Measurements from ENCODE around the gene SLC35D2. TPM values are rescaled to one million over a fixed set of nuclear protein-coding genes. Genes with fewer than 3 reads are reported as not detected.

SLC35D2 gene
- total RNA-seq, 4 donors from 2014 or later = 5.6 to 38.5 (median 21.0) TPM

GRCh38 chr9:96423322-96423984 is 39.9 kb upstream of the SLC35D2 start:
- no peak for DNase-seq
- Histone ChIP-seq H3K27ac (no peak overlapping the region), H3K36me3 (no peaks in the 10 kb centered on the region), H3K9me3 (no peaks in the 10 kb centered on the region), H3K4me3 (no peak overlapping the region), H3K27me3 (no peaks in the 10 kb centered on the region), H3K4me1 (peaks cover 0 to 6% of the 10 kb centered on the region in 2 donors)
- intact Hi-C loops (cut with DNase I; ENCODE audit: low total_unique reads) = no loop called here
- TF ChIP-seq CTCF (IDR thresholded peaks at IDR 0.05) = no peak

GRCh38 chr9:96420468-96421219 is 37.1 kb upstream of the SLC35D2 start:
- DNase-seq = peak in 1 of 2 donors; percentile 41
- intact Hi-C loops (cut with DNase I; ENCODE audit: low total_unique reads) = no loop called here

GRCh38 chr9:96419691-96419969 is 36.1 kb upstream of the SLC35D2 start:
- Histone ChIP-seq H3K9me3 (no peaks in the 10 kb centered on the region), H3K27ac (peak overlapping the region; percentile 99), H3K36me3 (no peaks in the 10 kb centered on the region), H3K27me3 (no peaks in the 10 kb centered on the region), H3K4me1 (peaks cover 0 to 6% of the 10 kb centered on the region in 2 donors), H3K4me3 (peak overlapping the region in 1 of 2 donors; percentile 81)
- intact Hi-C loops (cut with DNase I; ENCODE audit: low total_unique reads) = no loop called here
- DNase-seq = no peak
- TF ChIP-seq CTCF (IDR thresholded peaks at IDR 0.05) = no peak
- TF ChIP-seq POLR2A (IDR thresholded peaks at IDR 0.05) = no peak

More at GRCh38 chr9:96420468-96421219, 37.1 kb upstream of the SLC35D2 start:
- H3K36me3 ChIP-seq = no peaks in the 10 kb centered on the region
- H3K27ac ChIP-seq = peak overlapping the region; percentile 99
- TF ChIP-seq CTCF (IDR thresholded peaks at IDR 0.05) (no peak), POLR2A (IDR thresholded peaks at IDR 0.05) (no peak)
- peaks cover 0 to 6% of the 10 kb centered on the region in 2 donors for H3K4me1 ChIP-seq
- no peaks in the 10 kb centered on the region for H3K27me3 ChIP-seq
- H3K4me3 ChIP-seq = no peak overlapping the region
- H3K9me3 ChIP-seq = no peaks in the 10 kb centered on the region

GRCh38 chr9:96418920-96419690 is 35.6 kb upstream of the SLC35D2 start:
- Histone ChIP-seq H3K9me3 (no peaks in the 10 kb centered on the region), H3K4me1 (peaks cover 0 to 6% of the 10 kb centered on the region in 2 donors), H3K4me3 (peak overlapping the region; percentile 81 to 84), H3K27me3 (no peaks in the 10 kb centered on the region), H3K36me3 (no peaks in the 10 kb centered on the region), H3K27ac (peak overlapping the region; percentile 99)
- TF ChIP-seq CTCF (IDR thresholded peaks at IDR 0.05) (peak in 1 of 4 experiments; percentile 5), POLR2A (IDR thresholded peaks at IDR 0.05) (peak; percentile 35 to 40)
- peak in 1 of 2 donors; percentile 49 for DNase-seq
- intact Hi-C loops (cut with DNase I; ENCODE audit: low total_unique reads) = no loop called here

All from uterus (tissue), 4 donors.